GM10266 (cell line): ENCODE results near the gene PITX3.

ENCODE experiments used
- DNase-seq: peaks from one replicate; pipeline ENCODE4 v3.0.0; 2012; ENCODE audit errors: extremely low spot score
- TF ChIP-seq, protein P1 (sequence below): IDR thresholded peaks from 2 replicates; pipeline ENCODE4 v1.5.1; 2012; ENCODE audit warnings: mild to moderate bottlenecking, low read depth; ENCODE audit not compliant: control insufficient read depth, insufficient read depth; ENCODE audit errors: missing control alignments

The PITX3 gene

DNA sequence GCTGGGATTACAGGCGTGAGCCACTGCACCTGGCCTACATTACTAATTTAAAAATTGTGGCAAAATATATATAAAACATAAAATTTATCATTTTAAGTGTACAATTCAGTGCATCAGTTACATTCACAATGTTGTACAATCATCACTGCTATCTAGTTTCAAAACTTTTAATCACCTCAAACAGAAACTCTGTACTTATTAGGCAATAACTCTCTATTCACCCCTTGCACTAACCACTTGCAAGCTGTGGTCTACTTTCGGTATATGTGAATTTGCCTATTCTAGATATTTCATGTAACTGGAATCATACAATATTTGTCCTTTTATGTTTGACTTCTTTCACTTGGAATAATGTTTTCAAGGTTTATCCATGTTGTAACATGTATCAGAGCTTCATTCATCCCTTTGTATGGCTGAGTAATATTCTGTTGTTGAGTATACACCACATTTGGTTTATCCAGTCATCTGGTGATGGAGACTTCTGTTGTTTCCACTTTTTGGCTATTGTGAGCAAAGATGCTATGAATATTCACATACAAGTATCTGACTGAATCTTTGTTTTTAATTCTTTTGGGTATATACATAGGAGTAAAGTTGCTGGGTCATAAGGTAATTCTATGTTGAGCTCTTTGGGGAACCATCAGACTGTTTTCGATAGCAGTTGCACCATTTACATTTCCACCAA lies 29.6 kb downstream of the PITX3 start:
- DNase-seq: no peak
- TF ChIP-seq, protein P1, sequence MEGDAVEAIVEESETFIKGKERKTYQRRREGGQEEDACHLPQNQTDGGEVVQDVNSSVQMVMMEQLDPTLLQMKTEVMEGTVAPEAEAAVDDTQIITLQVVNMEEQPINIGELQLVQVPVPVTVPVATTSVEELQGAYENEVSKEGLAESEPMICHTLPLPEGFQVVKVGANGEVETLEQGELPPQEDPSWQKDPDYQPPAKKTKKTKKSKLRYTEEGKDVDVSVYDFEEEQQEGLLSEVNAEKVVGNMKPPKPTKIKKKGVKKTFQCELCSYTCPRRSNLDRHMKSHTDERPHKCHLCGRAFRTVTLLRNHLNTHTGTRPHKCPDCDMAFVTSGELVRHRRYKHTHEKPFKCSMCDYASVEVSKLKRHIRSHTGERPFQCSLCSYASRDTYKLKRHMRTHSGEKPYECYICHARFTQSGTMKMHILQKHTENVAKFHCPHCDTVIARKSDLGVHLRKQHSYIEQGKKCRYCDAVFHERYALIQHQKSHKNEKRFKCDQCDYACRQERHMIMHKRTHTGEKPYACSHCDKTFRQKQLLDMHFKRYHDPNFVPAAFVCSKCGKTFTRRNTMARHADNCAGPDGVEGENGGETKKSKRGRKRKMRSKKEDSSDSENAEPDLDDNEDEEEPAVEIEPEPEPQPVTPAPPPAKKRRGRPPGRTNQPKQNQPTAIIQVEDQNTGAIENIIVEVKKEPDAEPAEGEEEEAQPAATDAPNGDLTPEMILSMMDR: no peak

DNA sequence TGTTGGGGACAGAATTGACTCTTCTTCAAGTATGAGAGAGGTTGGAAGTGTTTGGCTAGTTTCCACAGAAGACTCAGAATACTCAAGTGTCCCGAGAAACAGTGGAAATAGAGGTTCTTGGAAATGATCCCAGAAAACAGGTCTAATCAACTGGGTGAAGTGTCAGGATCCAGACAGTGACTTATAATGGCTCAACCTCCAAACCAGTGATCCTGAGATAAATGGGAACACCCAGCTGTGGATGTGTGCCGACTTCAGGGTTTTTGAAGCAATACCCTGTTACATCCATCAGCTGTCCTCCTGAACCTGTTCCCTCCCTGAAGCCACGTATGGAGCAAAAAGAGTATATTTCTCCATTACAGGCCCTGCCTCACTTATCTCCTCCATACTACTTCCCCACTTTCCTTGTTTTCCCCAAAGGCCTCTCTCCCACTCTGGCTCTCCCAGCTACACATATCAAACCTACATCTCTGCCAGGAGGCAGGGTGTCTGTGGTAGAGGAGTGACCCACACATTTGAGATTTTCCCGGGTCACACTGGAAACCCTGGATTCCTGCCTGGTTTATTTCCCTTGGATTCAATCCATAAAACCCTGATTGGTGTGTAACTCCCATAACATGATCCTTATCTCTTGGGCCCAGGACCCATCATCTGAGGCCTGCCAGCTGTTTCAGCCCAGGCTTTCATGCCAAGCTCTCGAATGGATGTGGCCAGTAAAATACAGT lies 32.8 kb downstream of the PITX3 start:
- TF ChIP-seq, protein P1: no peak
- DNase-seq: no peak

DNA sequence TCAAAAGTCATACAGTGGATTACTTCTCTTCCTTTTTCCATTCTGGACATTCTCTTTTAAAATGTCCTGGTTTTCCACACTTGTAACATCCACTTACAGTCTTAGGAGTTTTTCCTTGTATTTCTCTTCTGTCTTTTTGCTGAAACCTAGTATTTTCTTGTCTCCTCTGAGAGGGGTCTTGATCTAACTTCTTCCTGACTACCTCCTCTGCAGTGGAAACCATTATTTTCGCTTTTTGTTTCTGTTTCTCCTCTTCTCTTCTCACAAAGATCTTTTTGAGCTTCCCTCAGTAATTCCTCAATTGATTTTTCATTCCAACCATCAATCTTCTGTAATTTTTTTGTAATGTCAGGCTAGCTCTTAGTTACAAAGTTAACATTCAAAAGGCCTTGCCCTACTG lies 38.9 kb downstream of the PITX3 start:
- peak; percentile 61 for DNase-seq
- TF ChIP-seq, protein P1: no peak

DNA sequence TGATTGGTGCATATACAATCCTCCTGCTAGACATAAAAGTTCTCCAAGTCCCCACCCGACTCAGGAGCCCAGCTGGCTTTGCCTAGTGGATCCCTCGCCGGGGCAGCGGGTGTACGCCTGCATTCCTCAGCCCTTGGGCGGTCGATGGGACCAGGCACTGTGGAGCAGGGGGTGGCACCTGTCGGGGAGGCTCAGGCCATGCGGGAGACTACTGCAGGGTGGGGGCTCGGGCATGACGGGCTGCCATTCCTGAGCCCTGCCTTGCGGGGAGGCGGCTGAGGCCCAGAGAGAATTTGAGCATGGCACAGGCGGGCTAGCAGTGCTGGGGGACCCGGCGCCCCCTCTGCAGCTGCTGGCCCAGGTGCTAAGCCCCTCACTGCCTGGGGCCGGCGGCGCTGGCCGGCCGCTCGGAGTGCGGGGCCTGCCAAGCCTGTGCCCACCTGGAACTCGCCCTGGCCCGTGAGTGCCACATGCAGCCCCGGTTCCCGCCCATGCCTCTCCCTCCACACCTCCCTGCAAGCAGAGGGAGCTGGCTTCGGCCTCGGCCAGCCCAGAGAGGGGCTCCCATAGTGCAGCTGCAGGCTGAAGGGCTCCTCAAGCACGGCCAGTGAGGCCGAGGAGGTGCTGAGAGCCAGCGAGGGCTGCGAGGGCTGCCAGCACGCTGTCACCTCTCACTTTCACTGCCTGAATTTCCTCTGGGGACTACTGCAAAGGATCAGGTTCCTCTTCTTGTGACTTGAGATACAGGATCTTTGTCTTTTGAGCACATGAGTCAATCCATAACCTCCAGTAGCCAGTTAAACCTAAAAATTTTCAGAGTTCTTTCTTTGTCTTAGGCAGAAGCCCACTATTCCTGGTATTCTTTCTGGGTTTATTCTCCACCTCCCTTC lies 40.3 kb downstream of the PITX3 start:
- TF ChIP-seq, protein P1: no peak

DNA sequence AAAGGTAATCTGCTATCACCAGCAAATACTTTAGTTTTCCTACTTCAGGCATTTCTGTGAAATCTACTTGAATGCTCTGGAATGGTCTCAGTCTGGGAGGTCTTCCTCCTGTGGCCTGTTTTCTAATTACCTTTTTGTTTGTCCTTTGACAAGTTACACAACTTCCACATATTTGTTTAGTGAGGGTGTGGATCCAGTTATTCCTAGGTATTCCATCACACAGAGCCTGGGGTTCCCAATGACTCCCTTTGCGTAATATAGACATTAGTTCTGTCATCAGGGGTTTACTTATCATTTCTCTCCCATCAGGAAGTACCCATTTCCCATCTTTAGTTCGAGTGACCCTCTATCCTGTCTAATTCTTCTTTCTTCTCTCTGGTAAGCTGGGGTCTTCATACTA lies 43.3 kb downstream of the PITX3 start:
- DNase-seq: no peak
- TF ChIP-seq, protein P1: no peak

More for the DNA sequence above, 40.3 kb downstream of the PITX3 start:
- DNase-seq: peak; percentile 28

DNA sequence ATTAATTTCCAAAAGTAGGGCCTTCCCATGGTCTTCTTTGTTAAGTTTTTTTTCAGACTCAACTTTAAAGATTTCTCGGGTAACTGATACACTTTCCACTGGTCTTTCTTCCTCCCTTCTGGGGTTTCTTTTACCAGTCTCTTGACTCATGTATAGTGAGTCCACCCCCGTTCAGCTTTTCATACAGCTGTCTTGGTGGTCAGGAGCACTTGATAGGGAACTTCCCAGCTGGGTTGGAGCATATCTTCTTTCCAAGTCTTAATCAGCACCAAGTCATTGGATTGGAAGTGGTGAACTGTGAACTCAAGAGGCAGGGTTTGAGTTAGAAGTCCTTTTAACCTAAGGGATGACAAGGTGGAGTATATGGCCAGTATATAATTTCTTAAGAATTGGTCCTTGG lies 44.4 kb downstream of the PITX3 start:
- peak; percentile 61 for DNase-seq
- TF ChIP-seq, protein P1: no peak
